Liver (tissue), 3 donors: ENCODE measurements around the gene SP2.

Source experiments
- ATF3 ChIP-seq: IDR thresholded peaks from 2 replicates; pipeline ENCODE4 v1.6.1; 2016; ENCODE audit warnings: antibody characterized with exemption
- CTCF ChIP-seq: fragments of 150-350 bp; IDR thresholded peaks from 2 replicates; pipeline ENCODE4 v1.5.1; 2017; ENCODE audit warnings: improper control_type of control experiment, low read depth, low read length; ENCODE audit not compliant: missing input control
- RAD21 ChIP-seq, 2 donors: IDR thresholded peaks; 2 replicates each; pipeline ENCODE4 v1.6.1; 2016; ENCODE audit warnings: antibody characterized with exemption in 2 of 2, mild to moderate bottlenecking in 2 of 2
- ZBTB33 ChIP-seq: IDR thresholded peaks from 2 replicates; pipeline ENCODE4 v1.6.1; 2016; ENCODE audit warnings: antibody characterized with exemption
- donor health status: healthy.
- donor health status: healthy.

- TF ChIP-seq CTCF = no peak
- no peak for TF ChIP-seq ZBTB33
- TF ChIP-seq RAD21 (IDR thresholded peaks at IDR 0.05) = no peak
- TF ChIP-seq ATF3 = no peak
These were observed 49.8 kb downstream of the SP2 start for GRCh38 chr17:47945529-47946508.
